Effector CD8-positive, alpha-beta T cell (primary cell): ENCODE data around the gene ATP6V1E1.
"Not testable (repeated sequence)": the region's sequence is repeated elsewhere in the genome, so short reads cannot be mapped to it uniquely, and the experiment has no call there.

Source experiments
- DNase-seq: peaks from one replicate; lab custom pipeline; 2025; lab: John Stamatoyannopoulos, UW
- total RNA-seq, 4 experiments: gene quantifications; one replicate each; lab custom pipeline; 2026; lab: John Stamatoyannopoulos, UW

ATP6V1E1 gene
- total RNA-seq: 72.2 to 98.1 (median 87.0) reads per million in 4 experiments

DNA sequence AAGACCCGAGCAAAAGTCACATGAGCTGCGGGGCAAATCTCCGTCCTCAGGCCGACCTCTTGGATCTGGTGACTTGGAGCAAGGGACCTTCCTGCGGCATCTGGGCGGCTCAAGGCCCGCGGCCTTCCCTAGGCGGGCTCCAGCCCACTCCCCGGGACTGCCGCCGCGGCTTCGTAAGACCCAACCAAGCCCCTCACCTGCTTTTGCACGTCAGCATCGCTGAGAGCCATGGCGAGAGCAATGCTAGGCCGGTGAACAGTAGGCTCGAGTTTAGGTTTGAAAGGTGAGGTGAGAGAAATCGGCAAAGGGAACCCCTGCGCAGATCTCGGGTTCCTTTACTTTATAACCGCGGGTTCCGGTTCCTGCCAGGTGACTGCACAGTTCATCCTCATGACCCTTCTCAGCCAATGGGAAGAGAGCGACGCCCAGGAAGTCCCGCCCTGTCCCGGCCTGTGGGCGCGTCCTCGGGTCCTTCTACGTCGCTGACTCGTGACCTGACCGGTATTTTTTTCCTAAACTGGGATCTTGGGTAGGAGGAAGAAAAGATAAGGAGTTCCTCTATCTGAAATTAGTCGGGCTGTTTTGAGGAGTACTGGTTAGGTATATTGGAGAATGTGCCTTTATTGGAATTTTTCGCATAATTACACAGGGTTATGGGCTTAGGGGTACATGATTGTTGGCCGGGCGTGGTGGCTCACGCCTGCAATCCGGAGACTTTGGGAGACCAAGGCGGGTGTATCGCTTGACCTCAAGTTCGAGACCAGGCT, at the start of gene ATP6V1E1:
ATP6V1E1 (minus strand) TSS at position 344 of the 767 bp plus-strand sequence; CDS start at position 230, 114 bp downstream.
- peak; percentile 91 for DNase-seq

- no peak for DNase-seq
Observed at GRCh38 chr22:17675584-17675983, 47.0 kb upstream of the ATP6V1E1 start.

DNA sequence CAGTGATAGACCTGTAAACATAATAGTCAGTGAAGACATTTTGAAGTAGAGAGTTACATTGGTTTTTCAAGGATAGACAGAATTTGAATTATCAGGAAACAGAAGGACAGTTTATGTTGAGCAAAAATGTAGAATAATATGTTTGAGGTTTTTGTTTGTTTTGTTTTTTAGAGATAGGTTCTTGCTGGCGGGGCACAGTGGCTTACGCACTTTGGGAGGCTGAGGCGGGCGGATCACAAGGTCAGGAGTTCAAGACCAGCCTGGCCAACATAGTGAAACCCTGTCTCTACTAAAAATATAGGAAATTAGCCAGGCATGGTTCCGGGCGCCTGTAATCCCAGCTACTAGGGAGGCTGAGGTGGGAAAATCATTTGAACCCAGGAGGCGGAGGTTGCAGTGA, 45.6 kb upstream of the ATP6V1E1 start:
- no peak for DNase-seq

DNA sequence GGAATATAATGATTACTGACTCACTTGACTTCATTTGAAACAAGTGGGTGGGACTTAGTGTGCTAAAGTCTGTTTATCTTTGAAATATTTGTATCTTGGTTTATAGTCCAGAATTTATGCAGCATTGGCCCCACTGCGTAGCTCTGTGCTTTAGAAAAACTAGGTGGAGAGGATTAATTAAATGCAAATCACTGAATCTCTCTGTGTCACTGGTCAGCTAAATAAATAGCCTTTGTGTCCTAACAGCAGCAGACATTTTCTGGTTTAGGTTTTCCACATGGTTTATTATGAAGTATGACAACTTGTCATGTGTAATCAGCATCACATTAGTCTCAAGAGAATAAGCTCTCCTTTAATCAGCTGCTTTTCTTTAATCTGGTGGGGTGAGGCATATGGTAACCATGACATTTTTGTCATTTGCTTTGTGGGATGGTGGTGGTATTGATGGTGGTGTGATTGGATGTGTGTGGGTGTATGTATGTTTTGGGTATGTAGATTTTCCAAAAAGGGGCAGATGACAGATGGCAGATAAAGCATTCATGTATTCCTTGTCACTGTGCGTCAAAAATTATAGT, 44.0 kb upstream of the ATP6V1E1 start:
- no peak for DNase-seq

DNA sequence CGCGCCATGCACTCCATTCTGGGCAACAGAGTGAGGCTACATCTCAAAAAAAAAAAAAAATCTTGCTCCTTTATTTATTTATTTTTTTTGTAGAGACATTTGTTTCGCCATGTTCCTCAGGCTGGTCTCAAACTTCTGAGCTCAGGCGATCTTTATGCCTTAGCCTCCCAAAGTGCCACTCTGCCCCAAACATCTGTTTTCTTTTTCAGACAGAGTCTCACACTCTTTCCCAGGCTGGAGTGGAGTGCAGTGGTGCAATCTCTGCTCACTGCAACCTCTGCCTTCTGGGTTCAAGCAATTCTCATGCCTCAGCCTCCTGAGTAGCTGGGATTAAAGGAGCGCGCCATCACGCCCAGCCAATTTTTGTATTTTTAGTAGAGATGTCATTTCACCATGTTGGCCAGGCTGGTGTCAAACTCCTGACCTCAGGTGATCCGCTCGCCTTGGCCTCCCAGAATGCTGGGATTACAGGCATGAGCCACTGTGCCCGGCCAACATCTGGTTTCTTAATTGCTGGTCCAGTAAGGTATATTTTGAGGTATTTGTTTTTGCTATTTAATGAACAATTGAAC, 43.1 kb upstream of the ATP6V1E1 start:
- DNase-seq: not testable (repeated sequence)

DNA sequence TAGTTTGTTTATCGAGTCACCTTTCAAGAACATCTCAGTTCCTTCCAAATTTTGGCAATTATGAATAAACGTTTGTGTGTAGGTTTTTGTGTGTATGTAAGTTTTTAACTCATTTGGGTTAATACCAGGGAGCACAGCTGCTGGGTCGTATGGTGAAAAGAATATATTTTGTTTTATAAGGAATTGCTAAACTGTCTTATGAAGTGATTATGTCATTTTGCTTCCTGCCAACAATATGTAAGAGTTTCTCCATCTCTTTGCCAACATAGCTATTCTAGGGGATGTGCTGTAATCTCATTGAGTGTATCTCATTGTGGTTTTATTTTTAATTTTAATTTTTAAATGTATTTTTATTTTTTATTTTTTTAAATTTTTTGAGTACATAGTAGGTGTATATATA, 37.3 kb upstream of the ATP6V1E1 start:
- DNase-seq: no peak

GRCh38 chr22:17665248-17665647, 36.7 kb upstream of the ATP6V1E1 start:
- no peak for DNase-seq

- DNase-seq: no peak
Observed at GRCh38 chr22:17664414-17665055, 36.0 kb upstream of the ATP6V1E1 start.

DNA sequence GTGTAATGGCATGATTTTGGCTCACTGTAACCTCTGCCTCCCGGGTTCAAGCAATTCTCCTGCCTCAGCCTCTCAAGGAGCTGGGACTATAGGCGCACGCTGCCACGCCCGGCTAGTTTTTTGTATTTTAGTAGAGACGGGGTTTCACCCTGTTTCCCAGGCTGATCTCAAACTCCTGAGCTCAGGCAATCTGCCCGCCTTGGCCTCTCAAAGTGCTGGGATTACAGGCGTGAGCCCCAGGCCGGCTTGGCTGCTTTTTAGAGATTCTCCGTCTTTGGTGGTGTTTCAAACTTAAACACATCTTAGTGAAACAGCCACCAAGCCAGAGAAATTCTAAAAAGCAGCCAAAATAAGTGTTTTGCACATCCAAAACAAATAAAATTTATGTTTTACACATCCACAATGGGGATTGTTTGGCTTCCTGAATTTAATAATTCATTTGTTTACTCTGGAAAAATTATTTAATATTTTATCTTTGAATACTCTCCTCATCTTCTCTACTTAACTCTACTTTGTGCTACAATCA, 28.4 kb upstream of the ATP6V1E1 start:
- no peak for DNase-seq

GRCh38 chr22:17655289-17655688, 26.7 kb upstream of the ATP6V1E1 start:
- no peak for DNase-seq

DNA sequence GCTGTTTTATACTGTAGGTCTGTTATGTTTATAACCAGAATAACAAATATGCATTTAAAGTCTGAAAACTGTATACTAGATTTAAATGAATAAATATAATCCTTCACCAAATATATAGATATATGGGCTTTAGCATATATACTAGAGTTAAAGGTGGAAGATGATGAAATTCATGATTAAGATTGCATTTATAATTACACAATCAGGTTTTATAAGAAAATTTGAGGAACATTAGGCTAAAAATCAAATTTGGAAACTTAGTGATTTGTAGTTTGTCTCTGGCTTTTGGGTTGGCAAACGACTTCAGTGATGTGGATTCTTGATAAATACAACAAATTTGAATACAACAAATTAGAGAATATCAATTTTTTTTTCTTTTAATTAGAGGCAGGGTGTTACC, 20.0 kb upstream of the ATP6V1E1 start:
- DNase-seq: no peak

- no peak for DNase-seq
Observed at GRCh38 chr22:17647991-17648390, 19.4 kb upstream of the ATP6V1E1 start.

GRCh38 chr22:17647452-17647851, 18.9 kb upstream of the ATP6V1E1 start:
- DNase-seq: no peak

DNA sequence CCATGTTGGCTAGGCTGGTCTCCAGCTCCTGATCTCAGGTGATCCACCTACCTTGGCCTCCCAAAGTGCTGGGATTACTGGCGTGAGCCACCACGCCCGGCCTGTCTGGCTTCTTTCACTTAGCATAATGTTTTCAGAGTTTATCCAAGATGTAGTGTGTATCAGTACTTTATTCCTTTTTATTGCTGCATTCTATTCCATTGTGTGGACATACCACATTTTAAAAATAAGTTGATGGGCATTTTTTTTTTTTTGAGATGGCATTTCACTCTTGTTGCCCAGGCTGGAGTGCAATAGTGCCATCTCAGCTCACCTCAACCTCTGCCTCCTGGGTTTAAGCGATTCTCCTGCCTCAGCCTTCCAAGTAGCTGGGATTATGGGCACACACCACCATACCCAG, 13.8 kb upstream of the ATP6V1E1 start:
- not testable (repeated sequence) for DNase-seq

GRCh38 chr22:17641269-17641668, 12.7 kb upstream of the ATP6V1E1 start:
- DNase-seq: no peak

- DNase-seq: no peak
Observed at GRCh38 chr22:17639247-17639741, 10.7 kb upstream of the ATP6V1E1 start.

DNA sequence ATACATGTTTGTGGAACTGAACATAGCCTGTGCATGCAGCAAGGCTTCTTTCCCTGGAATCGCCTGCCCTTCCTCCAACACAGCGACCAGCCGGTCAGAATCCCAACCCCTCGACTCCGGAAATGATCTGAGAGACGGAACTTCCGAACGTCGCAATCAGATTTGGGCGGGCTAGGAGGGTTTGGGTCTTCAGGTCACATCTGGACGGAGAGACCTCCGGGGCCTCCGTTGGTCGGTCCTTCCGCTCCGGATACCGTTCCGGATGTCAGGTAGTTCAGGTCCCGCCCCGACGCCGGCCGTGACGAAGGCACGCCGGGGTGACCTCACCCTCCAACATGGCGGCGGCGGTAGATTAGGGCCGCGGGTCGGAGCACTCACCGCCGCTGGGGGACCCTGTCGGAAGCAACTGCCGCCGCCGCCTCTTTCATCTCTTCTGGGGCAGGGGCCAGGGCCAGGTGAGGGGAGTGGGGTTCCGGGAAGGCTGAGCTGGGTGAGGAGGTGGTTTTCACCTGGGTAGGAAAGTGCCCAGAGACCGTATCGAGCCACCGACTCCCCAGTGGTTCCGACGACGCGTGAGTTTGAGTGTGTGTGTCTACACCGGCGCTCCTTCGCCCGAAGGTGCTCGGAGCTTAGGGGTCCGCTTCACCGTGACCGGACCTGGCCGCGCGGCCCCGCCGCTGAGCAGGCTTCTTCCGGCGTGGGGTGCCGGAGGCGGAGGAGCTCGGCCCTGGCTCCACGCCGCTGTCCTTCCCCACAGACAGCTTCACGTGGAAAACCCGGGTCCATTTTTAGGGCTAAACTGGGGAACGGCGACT, 10.1 kb upstream of the ATP6V1E1 start, which contains the start of gene BCL2L13:
BCL2L13 (plus strand) TSS at position 326 of the 815 bp plus-strand sequence. CDS start 16,955 bp downstream, outside the sequence.
- peak; percentile 78 for DNase-seq

DNA sequence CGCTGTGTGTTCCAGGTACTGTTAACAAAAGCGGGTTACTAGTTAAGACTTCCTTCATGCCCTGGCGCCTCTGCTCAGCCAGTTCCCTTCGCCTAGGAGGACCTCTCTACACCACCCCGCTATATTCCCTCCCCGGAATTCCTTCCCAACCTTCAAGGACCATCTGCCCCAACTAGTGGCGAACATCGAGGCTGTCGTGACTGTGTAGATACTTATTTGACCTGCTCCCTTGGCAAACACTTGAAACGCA, 9.6 kb upstream of the ATP6V1E1 start:
- no peak for DNase-seq

DNA sequence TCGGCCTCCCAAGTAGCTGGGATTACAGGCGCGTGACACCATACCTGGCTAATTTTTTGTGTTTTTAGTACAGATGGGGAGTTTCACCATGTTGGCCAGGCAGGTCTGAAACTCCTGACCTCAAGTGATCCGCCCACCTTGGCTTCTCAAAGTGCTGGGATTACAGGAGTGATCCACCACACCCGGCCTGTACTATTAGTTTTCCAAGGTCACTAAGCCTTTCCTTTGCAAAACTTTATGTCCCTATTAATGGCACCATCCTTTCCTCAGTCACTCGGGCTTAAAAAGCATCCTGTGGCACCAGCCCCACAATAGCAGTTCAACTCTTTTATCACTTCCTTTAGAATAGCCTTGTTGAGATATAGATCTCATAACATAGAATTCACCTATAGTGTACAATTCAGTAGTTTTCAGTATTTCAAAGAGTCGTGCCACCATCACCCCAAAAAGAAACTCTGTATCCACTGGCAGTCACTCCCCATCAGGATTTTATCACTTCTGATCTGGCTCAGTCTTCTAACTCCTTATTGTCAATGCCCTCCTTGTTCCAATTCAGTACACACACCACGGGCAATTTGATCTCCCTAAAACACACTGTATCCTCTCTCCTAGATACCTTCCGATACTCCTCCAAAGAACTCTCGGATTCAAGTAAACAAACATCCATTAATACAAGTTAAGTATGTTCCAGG, 9.1 kb upstream of the ATP6V1E1 start:
- DNase-seq: no peak

DNA sequence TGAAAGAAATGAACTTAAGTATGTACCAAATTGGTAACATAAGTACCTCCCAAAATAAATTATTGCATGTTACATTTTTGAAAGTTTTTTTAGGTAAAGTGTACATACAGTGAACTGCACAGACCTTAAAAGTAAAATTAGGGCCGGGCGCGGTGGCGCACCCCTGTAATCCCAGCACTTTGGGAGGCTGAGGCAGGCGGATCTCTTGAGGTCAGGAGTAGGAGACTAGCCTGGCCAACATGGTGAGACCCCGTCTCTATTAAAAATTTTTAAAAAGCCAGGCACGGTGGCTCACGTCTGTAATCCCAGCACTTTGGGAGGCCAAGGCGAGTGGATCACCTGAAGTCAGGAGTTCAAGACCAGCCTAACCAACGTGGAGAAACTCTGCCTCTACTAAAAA, 8.3 kb upstream of the ATP6V1E1 start:
- DNase-seq: not testable (repeated sequence)

GRCh38 chr22:17634696-17635095, 6.1 kb upstream of the ATP6V1E1 start:
- DNase-seq: no peak
